HepG2 (cell line): ENCODE results near the gene TPRN. TPM values are rescaled to one million over a fixed set of nuclear protein-coding genes. Genes with fewer than 3 reads are reported as not detected.

Experiments
- ASH2L ChIP-seq: fragments of 300-600, 200-600 bp; sonication (generic); IDR thresholded peaks from 2 replicates; pipeline ENCODE4 v1.7.0; 2017; ENCODE audit warnings: low read depth, mild to moderate bottlenecking, moderate library complexity, mixed read lengths, low read length; ENCODE audit not compliant: insufficient read length
- CAMTA2 ChIP-seq: sonication (generic); formaldehyde crosslinking; IDR thresholded peaks from 2 replicates; pipeline ENCODE4 v1.4.0; 2020; ENCODE audit warnings: mild to moderate bottlenecking, missing genetic modification reagents, borderline replicate concordance
- CERS6 ChIP-seq: sonication (generic); formaldehyde crosslinking; IDR thresholded peaks from 2 replicates; pipeline ENCODE4 v1.5.0; 2020; ENCODE audit warnings: missing genetic modification reagents
- ELF3 ChIP-seq: IDR thresholded peaks from 2 replicates; pipeline ENCODE4 v1.6.1; 2016; ENCODE audit warnings: missing genetic modification reagents, missing compliant biosample characterization
- FOXJ3 ChIP-seq: sonication (generic); formaldehyde crosslinking; IDR thresholded peaks from 2 replicates; pipeline ENCODE4 v1.4.0; 2020; ENCODE audit warnings: missing genetic modification reagents, mild to moderate bottlenecking, borderline replicate concordance
- HOXA3 ChIP-seq: sonication (generic); formaldehyde crosslinking; IDR thresholded peaks from 2 replicates; pipeline ENCODE4 v1.5.0; 2020; ENCODE audit warnings: missing genetic modification reagents
- IKZF4 ChIP-seq: sonication (generic); formaldehyde crosslinking; IDR thresholded peaks from 2 replicates; pipeline ENCODE4 v1.5.1; 2020; ENCODE audit warnings: borderline replicate concordance, mild to moderate bottlenecking, low read depth, missing genetic modification reagents; ENCODE audit errors: not compliant biosample characterization
- MAZ ChIP-seq, 2 experiments: sonication (generic) in 1 of 2; formaldehyde crosslinking in 1 of 2; IDR thresholded peaks; 2 replicates each; pipeline versions ENCODE4 v1.5.0 to v1.6.1; 2012 to 2020; ENCODE audit warnings: low read depth in 2 of 2, mild to moderate bottlenecking in 2 of 2, borderline replicate concordance in 1 of 2, improper control_type of control experiment in 1 of 2, low read length in 1 of 2, missing genetic modification reagents in 1 of 2, moderate library complexity in 1 of 2
- ONECUT2 ChIP-seq: sonication (generic); formaldehyde crosslinking; IDR thresholded peaks from 2 replicates; pipeline ENCODE4 v1.4.0; 2020; ENCODE audit warnings: missing genetic modification reagents
- RBFOX2 ChIP-seq: fragments of 200-400 bp; formaldehyde crosslinking; IDR thresholded peaks from 2 replicates; pipeline ENCODE4 v1.6.1; 2017; ENCODE audit warnings: low read depth, mild to moderate bottlenecking, low read length
- SP1 ChIP-seq, 2 experiments: fragments of 450-650 bp in 1 of 2; sonication (generic) in 1 of 2; formaldehyde crosslinking in 1 of 2; IDR thresholded peaks; 2 replicates each; pipeline versions ENCODE4 v1.4.0 to v1.6.1; 2016 to 2020; ENCODE audit warnings: missing genetic modification reagents in 1 of 2
- TFDP2 ChIP-seq: sonication (generic); formaldehyde crosslinking; IDR thresholded peaks from 2 replicates; pipeline ENCODE4 v1.4.0; 2020; ENCODE audit warnings: missing genetic modification reagents
- TMF1 ChIP-seq: sonication (generic); formaldehyde crosslinking; IDR thresholded peaks from 2 replicates; pipeline ENCODE4 v1.8.1; 2022; ENCODE audit warnings: low read depth, missing genetic modification reagents
- TSC22D2 ChIP-seq: sonication (generic); formaldehyde crosslinking; IDR thresholded peaks from 2 replicates; pipeline ENCODE4 v1.5.1; 2020; ENCODE audit warnings: missing genetic modification reagents, mild to moderate bottlenecking, borderline replicate concordance
- ZNF224 ChIP-seq: sonication (generic); formaldehyde crosslinking; IDR thresholded peaks from 2 replicates; pipeline ENCODE4 v1.5.0; 2020; ENCODE audit warnings: mild to moderate bottlenecking, missing genetic modification reagents
- ZNF563 ChIP-seq: sonication (generic); formaldehyde crosslinking; IDR thresholded peaks from 2 replicates; pipeline ENCODE4 v1.8.0; 2022; ENCODE audit warnings: mild to moderate bottlenecking, moderate library complexity, missing genetic modification reagents
- ZNF687 ChIP-seq: sonication (generic); formaldehyde crosslinking; IDR thresholded peaks from 2 replicates; pipeline ENCODE4 v1.5.1; 2020; ENCODE audit warnings: mild to moderate bottlenecking, missing genetic modification reagents, moderate library complexity
- ZNF777 ChIP-seq: sonication (generic); formaldehyde crosslinking; IDR thresholded peaks from 2 replicates; pipeline ENCODE4 v1.4.0; 2020; ENCODE audit warnings: missing genetic modification reagents
- ZNF800 ChIP-seq: sonication (generic); formaldehyde crosslinking; IDR thresholded peaks from 2 replicates; pipeline ENCODE4 v1.4.0; 2020; ENCODE audit warnings: missing genetic modification reagents
- polyA plus RNA-seq, 8 experiments: library from polyadenylated mRNA; depleted of rRNA in 3 of 8; stranded (reverse) in 7 of 8; unstranded in 1 of 8; fragments of >200 nt; fragmentation: Illumina TruSeq in 4 of 8; extraction: Trizol in 4 of 8; gene quantifications; 2 replicates each; pipeline versions ENCODE4 v1.2.1 to v1.2.3, GENCODE V29; 2011 to 2016; ENCODE audit warnings: low read depth in 4 of 8, missing spikeins in 1 of 8, mixed read lengths in 1 of 8; ENCODE audit not compliant: insufficient read depth in 1 of 8
- total RNA-seq, 5 experiments: library from RNA; depleted of rRNA; stranded (reverse); fragments of >200 nt; fragmentation: Illumina TruSeq; extraction: Trizol; gene quantifications; 2 replicates each; pipeline ENCODE4 v1.2.3, GENCODE V29; 2016; ENCODE audit warnings: low read depth in 1 of 5

TPRN gene
- total and polyA plus RNA-seq, 2 of the 13 experiments (the other 11 are each of a cell fraction or from before 2014, with no cell fraction given) = 10.1 to 19.2 TPM

- TF ChIP-seq CERS6 (CRISPR knock-in tag) (no peak), ZNF800 (no peak), RBFOX2 (peak; percentile 60), CAMTA2 (0 out of 2 replicates have a peak, but pooled peaks have one; percentile 52), ASH2L (no peak), MAZ (IDR thresholded peaks at IDR 0.05; ENCODE audit: borderline replicate concordance, low read depth, low read length) (no peak), MAZ (CRISPR knock-in tag; IDR thresholded peaks at IDR 0.05; ENCODE audit: low read depth) (0 out of 2 replicates have a peak, but pooled peaks have one; percentile 25), ZNF563 (CRISPR knock-in tag) (peak; percentile 62; the same call in 1 of the 2 replicates), ELF3 (no peak), FOXJ3 (no peak), TMF1 (CRISPR knock-in tag) (0 out of 2 replicates have a peak, but pooled peaks have one; percentile 28), ZNF687 (CRISPR knock-in tag) (peak; percentile 78; the same call in 1 of the 2 replicates), ONECUT2 (CRISPR knock-in tag) (no peak), TSC22D2 (no peak; the same call in 1 of the 2 replicates), TFDP2 (CRISPR knock-in tag) (no peak), SP1 (IDR thresholded peaks at IDR 0.05) (no peak), SP1 (CRISPR knock-in tag; IDR thresholded peaks at IDR 0.05) (no peak), ZNF777 (CRISPR knock-in tag) (no peak), IKZF4 (no peak), HOXA3 (no peak), ZNF224 (no peak)
These were observed 21.9 kb upstream of the TPRN start, which contains the start of gene RNF208 (continued) for GRCh38 chr9:137222190-137223077.
